H7 (cell line): ENCODE data around the gene GAGE10. TPM values are rescaled to one million over a fixed set of nuclear protein-coding genes. Genes with fewer than 3 reads are reported as not detected.

Experiments
- DNase-seq: peaks from one replicate; pipeline ENCODE4 v3.0.0; 2012
- H3K27me3 ChIP-seq: 2 replicates; pipeline ENCODE4 v1.6.0; 2011; ENCODE audit warnings: mild to moderate bottlenecking, low read length; ENCODE audit not compliant: control insufficient read depth, insufficient read depth
- H3K36me3 ChIP-seq: replicated peaks from 2 replicates; pipeline ENCODE4 v1.5.1; 2011; ENCODE audit warnings: low read length; ENCODE audit not compliant: control insufficient read depth, insufficient read depth
- H3K4me3 ChIP-seq: 2 replicates; pipeline ENCODE4 v1.5.1; 2011; ENCODE audit warnings: low read depth, mild to moderate bottlenecking, control low read depth, low read length, moderate library complexity; ENCODE audit not compliant: insufficient read depth
- total RNA-seq: library from RNA; depleted of rRNA; stranded (reverse); fragments of >200 nt; shearing (Covaris generic); gene quantifications from 2 replicates; pipeline ENCODE4 v1.2.3, GENCODE V29; 2014

Gene GAGE10
- total RNA-seq, 1 experiment from 2014 or later, result not detected

DNA sequence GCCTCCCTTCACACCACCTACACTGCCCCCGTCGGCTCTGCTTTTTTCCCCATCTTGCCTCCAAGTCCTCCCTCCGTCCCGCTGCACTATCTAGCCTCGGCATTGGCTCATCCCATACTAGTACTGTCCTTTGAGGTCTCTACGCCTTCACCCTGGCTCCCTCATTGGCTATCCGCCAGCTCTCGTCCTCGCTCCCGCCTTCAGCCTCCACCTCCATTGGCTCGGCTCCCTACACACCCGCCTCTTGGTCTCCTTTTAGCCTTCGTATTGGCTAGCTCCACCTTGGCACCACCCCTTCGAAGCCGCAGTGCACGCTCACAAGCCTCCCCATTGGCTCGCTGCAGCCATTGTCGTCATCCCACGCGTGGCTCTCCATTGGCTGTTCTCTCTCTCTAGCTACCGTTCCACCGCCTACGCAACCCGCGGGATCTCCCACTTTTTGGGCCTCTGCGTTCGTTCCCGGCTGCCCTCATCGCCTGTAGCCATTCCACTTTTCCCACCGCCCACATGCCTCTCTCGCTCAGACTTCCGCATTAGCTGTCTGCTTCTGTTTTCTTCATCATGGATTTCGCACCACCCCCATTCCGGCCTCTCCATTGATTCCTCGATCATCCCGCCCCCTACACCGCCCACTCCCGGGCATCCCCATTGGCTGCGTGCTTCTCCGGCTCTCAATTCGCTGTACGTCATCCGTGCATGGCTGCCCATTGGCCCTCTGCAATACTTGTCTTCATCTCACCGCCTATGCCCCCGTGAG is 34.3 kb upstream of the GAGE10 start:
- DNase-seq, result peak; percentile 85
- H3K27me3 ChIP-seq, result no peaks in the 10 kb centered on the region
- H3K4me3 ChIP-seq, result peak overlapping the region; percentile 55
- peaks cover 2% of the 10 kb centered on the region; the same call in 1 of the 2 replicates for H3K36me3 ChIP-seq

DNA sequence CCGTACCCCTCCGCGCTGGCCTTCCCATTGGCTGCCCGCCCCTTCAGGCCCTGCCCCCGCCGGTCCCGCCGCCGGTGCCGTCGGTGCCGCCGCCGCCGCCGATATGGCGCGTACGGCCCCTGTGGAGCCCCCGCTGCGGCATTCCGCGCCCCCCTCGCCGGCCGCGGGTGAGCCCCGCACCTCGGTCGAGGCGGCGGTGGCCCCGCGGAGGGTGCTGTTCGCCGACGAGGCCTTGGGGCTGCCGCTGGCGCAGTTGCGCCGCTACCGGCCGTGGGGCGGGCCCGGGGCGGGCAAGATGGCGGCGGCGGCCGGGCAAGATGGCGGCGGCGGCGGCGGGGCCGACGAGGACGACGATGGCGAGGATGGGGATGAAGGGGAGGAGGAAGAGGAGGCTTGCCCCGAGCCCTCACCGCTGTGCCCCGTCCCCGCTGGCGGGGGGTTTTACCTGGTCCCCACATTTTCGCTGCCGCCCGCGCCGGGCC is 33.6 kb upstream of the GAGE10 start, which contains the start of gene PPP1R3F:
TSS of gene PPP1R3F (plus strand) at position 27 of the 482 bp plus-strand sequence. CDS start at position 104, 77 bp downstream.
- H3K27me3 ChIP-seq, result no peaks in the 10 kb centered on the region
- H3K4me3 ChIP-seq, result peak within 1 kb of the TSS; percentile 64
- H3K36me3 ChIP-seq, result peaks cover 2% of the 10 kb centered on the region; the same call in 1 of the 2 replicates
- peak; percentile 95 for DNase-seq

DNA sequence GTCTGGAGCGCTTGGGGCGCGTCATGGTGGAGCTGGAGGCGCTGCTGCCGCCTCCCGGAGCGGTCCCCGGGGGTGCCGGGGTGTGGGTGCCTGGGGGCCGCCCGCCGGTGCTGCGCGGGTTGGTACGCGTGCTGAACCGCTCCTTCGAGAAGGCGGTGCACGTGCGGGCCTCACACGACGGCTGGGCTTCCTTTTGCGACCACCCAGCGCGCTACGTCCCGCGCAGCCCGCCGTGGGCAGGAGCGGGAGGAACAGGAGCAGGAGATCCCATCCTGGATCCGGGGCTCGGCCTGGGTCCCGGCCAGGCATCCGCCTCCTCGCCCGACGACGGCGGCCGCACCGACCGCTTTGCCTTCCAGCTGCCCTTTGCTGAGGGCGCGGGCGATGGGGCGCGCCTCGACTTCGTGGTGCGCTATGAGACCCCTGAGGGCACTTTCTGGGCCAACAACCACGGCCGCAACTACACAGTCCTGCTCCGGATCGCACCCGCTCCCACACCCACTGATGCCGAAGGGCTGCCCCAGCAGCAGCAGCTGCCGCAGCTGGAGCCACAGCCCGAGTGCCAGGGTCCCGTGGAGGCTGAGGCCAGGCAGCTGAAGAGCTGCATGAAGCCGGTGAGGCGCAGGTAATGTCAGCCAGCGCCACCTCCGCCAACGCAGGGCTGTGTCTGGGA is 33.1 kb upstream of the GAGE10 start:
- Histone ChIP-seq H3K27me3 (no peaks in the 10 kb centered on the region), H3K4me3 (peak overlapping the region; percentile 64), H3K36me3 (peaks cover 2% of the 10 kb centered on the region; the same call in 1 of the 2 replicates)
- DNase-seq, result peak; percentile 56

- no peaks in the 10 kb centered on the region for H3K27me3 ChIP-seq
- no peak overlapping the region for H3K4me3 ChIP-seq
- H3K36me3 ChIP-seq, result peaks cover 2% of the 10 kb centered on the region; the same call in 1 of the 2 replicates
- DNase-seq, result no peak
These were observed 32.1 kb upstream of the GAGE10 start for GRCh38 chrX:49271341-49271740.

DNA sequence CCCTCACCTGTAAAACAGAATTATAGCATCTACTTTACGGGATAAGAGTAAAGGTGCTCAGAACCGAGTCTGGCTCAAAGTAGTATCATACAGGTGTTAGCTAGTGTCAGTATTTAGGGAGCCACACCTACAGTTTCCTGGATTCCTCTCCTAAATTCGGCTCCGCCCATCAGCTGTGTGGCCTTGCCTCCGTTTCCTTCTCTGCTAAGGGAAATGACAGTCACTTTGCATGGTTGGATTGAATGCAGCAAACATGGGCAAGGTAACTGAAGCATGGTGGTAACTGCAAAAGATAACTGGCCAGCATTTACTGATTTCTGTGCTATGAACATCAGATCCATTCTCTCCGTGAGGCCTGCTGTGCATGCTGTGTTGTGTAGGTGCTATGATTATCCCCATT is 31.0 kb upstream of the GAGE10 start:
- Histone ChIP-seq H3K4me3 (no peak overlapping the region), H3K36me3 (peaks cover 2% of the 10 kb centered on the region; the same call in 1 of the 2 replicates), H3K27me3 (no peaks in the 10 kb centered on the region)
- DNase-seq, result no peak

GRCh38 chrX:49273181-49273727 is 30.2 kb upstream of the GAGE10 start:
- H3K36me3 ChIP-seq, result peaks cover 2% of the 10 kb centered on the region; the same call in 1 of the 2 replicates
- H3K4me3 ChIP-seq, result no peak overlapping the region
- DNase-seq, result no peak
- H3K27me3 ChIP-seq, result no peaks in the 10 kb centered on the region

DNA sequence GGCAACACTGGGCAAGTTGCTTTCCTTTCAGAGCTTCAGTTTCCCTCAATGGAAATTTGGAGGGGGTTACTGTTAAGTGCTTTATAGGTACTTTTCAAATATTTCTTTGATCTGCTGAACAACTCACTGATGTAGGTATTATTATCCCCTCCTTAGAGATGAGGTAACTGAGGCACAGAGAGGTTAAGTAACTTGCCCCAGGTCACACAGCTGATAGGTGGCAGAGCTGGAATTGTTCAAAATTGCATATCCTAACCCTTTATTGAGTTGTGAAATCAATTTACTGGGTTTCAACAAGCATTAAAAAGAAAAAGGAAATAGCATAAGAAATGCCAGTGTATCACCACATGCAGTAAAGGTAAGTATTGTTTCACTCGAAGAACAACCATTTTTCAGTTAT is 27.2 kb upstream of the GAGE10 start:
- Histone ChIP-seq H3K36me3 (peaks cover 2% of the 10 kb centered on the region; the same call in 1 of the 2 replicates), H3K4me3 (no peak overlapping the region), H3K27me3 (no peaks in the 10 kb centered on the region)
- DNase-seq, result no peak

DNA sequence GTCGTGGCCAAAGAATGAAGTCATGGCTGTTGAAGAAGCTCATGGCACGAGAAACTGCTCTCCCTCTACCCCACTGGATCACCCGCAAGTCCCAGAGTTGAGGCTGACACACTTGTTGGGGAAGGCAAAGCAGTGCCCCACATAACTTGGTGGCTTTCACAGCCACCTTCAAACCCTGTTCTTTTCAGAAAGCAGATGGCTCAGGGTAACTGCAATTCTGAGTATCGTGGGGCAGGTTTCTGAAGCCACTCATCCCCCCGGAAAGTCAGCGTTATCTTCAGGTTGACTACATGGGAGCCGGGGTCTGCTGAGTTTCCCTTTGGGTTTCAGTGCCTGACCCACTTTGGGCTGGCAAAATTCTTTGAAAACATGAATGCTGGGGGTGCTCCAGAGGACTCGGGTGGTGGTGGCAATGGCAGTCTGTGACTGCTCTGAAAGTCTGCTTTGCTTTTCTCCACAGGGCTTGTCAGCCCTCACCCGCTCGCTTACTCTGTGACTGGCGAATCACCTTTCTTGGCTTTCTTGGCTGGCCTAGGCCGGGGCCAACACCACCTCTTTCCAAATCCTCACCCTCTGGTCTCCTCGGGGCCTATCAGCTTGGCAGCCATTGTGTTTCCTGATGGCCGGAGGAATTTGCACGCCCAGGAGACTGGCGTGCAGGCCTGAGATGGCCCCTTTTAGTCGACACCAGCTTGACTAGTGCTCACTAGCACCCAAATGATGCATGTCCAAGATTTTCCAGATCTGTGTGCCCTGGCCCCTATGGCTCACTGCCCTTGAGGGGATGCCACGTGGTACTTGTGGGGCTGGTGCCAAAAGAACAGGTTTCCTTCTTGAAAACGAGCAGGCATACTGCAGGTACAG is 26.5 kb upstream of the GAGE10 start:
- H3K27me3 ChIP-seq, result no peaks in the 10 kb centered on the region
- no peaks in the 10 kb centered on the region for H3K36me3 ChIP-seq
- H3K4me3 ChIP-seq, result no peak overlapping the region
- no peak for DNase-seq

DNA sequence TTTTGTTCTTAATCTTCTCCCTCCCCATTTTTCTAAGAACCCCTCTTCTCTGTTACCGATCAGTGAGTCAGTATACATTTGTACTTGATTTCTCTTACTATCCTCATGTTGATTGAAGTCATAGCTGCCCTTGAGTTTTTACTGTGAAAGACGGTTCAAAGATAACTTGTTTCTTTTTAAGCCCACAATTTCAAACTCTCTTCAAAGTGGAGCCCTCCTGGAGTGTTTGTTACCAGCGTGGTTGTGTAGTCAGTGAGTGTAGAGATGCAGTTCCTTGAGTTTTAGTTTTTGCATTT is 26.0 kb upstream of the GAGE10 start:
- Histone ChIP-seq H3K27me3 (no peaks in the 10 kb centered on the region), H3K36me3 (no peaks in the 10 kb centered on the region), H3K4me3 (no peak overlapping the region)
- DNase-seq, result no peak

DNA sequence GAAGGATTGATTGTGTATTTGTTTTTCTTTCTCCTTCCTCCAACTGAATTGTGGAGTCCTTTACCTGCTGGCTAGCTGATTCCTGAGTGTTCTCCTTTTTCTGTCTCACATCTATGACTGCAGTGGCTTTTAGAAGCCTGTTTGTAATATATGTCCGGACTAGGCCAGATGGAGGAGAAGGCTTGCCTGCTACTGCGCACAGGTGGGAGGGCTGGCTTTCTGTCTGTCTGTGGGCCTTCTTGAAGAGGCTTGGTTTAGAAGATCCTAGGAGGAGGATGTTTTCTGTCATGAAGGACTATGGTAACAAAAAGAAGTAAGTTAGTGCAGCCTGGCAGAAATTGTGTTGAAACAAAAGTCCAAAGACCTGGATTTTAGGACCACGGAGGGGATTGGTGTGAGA is 25.4 kb upstream of the GAGE10 start:
- DNase-seq, result no peak
- Histone ChIP-seq H3K4me3 (no peak overlapping the region), H3K36me3 (no peaks in the 10 kb centered on the region), H3K27me3 (no peaks in the 10 kb centered on the region)

DNA sequence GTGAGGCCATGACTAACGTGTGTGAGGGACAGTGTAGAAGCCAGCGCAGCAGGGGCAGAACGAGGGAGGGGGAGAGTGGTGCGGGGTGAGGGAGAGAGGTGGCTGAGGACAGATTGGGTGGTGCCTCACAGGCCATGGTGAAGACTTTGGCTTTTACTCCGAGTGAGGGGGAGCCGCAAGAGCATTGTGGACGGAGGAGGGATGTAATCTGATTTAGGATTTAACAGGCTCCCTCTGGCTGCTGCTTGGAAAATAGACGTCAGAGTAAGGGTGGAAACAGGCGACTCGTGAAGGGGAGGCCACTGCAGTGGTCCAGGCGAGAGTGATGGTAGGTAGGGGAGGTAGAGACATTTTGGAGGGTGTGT is 20.8 kb upstream of the GAGE10 start:
- Histone ChIP-seq H3K36me3 (no peaks in the 10 kb centered on the region), H3K4me3 (no peak overlapping the region), H3K27me3 (no peaks in the 10 kb centered on the region)
- peak; percentile 48 for DNase-seq

GRCh38 chrX:49284212-49284611 is 19.2 kb upstream of the GAGE10 start:
- H3K27me3 ChIP-seq, result no peaks in the 10 kb centered on the region

GRCh38 chrX:49286136-49286535 is 17.3 kb upstream of the GAGE10 start:
- DNase-seq, result no peak
- no peak overlapping the region for H3K4me3 ChIP-seq
- H3K27me3 ChIP-seq, result no peaks in the 10 kb centered on the region
- H3K36me3 ChIP-seq, result no peaks in the 10 kb centered on the region

More at GRCh38 chrX:49284212-49284611, 19.2 kb upstream of the GAGE10 start:
- H3K36me3 ChIP-seq, result no peaks in the 10 kb centered on the region
- no peak for DNase-seq
- no peak overlapping the region for H3K4me3 ChIP-seq

GRCh38 chrX:49286581-49286980 is 16.9 kb upstream of the GAGE10 start:
- DNase-seq, result no peak
- H3K4me3 ChIP-seq, result no peak overlapping the region
- no peaks in the 10 kb centered on the region for H3K36me3 ChIP-seq
- no peaks in the 10 kb centered on the region for H3K27me3 ChIP-seq
